ENCODE measurements around the gene BMPER. TPM values are rescaled to one million over a fixed set of nuclear protein-coding genes. Genes with fewer than 3 reads are reported as not detected.
A peak's percentile ranks its signal among the peaks of the same experiment; 100 is the strongest.

The BMPER gene
- total RNA-seq, 2 experiments from 2014 or later: not detected

DNA sequence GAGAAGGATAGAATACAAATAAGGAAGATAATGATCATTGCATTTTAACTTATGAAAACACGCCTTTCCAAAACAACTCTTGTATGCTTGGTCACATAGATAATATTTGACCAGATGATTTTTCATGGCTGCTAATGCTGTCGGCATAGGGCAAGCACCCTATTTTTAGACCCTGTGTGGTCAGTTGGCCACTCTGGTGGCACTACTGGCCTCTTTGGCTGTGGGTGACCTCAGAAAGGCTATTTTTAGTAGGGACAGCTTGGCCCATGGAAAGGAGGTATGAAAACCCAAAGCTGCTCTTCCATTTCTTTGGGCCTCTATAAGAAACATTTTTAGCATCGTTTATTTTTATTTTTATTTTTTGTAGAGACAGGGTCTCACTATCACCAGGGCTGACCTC lies 12.3 kb downstream of the BMPER start:
- no peaks in the 10 kb centered on the region for H3K4me1 Mint-ChIP-seq (ENCODE audit: low read depth)
- peaks cover 6% of the 10 kb centered on the region for H3K27me3 Mint-ChIP-seq
- intact Hi-C loops (cut with micrococcal nuclease): no loop called here
- no peak overlapping the region for H3K27ac Mint-ChIP-seq
- no peak overlapping the region for H3K4me3 Mint-ChIP-seq
- no peaks in the 10 kb centered on the region for H3K36me3 Mint-ChIP-seq
- no peaks in the 10 kb centered on the region for H3K9me3 Mint-ChIP-seq
- POLR2A ChIA-PET: no interaction called here
- CTCF ChIA-PET: interaction anchor here (1.6 kb wide), 1 partner anchor 15 kb away, joined by 5 read pairs; no protein-coding TSS in a partner anchor
- no peak for DNase-seq

- no peaks in the 10 kb centered on the region for H3K4me1 Mint-ChIP-seq (ENCODE audit: low read depth)
- peaks cover 2% of the 10 kb centered on the region for H3K27me3 Mint-ChIP-seq
- H3K9me3 Mint-ChIP-seq: no peaks in the 10 kb centered on the region
- intact Hi-C loops (cut with micrococcal nuclease): no loop called here
- ChIA-PET CTCF (no interaction called here), POLR2A (no interaction called here)
- H3K27ac Mint-ChIP-seq: no peak overlapping the region
- DNase-seq: no peak
- H3K4me3 Mint-ChIP-seq: no peak overlapping the region
- no peaks in the 10 kb centered on the region for H3K36me3 Mint-ChIP-seq
Observed at GRCh38 chr7:33918438-33919143, 13.3 kb downstream of the BMPER start.

- intact Hi-C loops (cut with micrococcal nuclease): no loop called here
- Mint-ChIP-seq H3K27me3 (peaks cover 7% of the 10 kb centered on the region), H3K36me3 (no peaks in the 10 kb centered on the region), H3K4me3 (no peak overlapping the region), H3K9me3 (no peaks in the 10 kb centered on the region), H3K27ac (no peak overlapping the region), H3K4me1 (ENCODE audit: low read depth) (no peaks in the 10 kb centered on the region)
- CTCF ChIA-PET: no interaction called here
- DNase-seq: no peak
- POLR2A ChIA-PET: no interaction called here
Observed at GRCh38 chr7:33919449-33919848, 14.1 kb downstream of the BMPER start.

DNA sequence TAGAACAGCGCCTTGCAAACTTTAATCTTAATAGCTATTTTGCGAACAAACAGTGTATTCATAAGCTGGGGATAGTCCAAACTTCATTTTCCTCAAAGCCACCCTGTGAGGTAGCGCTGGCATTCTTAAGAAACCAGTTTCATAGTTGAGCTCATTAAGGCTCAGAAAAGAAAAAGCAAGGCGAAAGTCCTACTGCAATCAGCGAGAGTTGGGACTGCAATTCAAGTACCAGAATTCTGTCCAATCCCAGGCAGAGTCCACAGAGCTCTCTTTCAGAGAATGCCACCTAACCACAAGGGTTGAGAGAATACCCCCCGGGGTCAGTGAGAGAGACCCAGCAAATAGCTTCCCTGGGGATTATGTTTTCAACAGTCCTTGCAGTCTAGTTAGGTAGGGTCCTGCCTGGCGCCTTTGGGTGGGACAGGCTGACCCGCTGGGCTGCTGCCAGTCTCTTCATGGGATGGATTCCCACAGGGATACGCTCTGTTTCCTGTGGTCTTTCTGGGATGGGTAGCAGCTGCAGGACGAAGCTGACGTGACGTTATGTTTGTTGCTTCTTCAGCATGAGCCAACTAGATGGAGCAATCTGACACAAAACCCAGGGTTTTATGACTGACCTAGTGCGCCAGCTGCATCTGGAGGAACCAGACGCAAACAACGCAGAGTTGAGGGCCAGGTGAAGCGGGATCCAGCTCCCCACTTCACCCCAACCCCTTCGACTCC lies 16.0 kb downstream of the BMPER start:
- H3K27ac Mint-ChIP-seq: no peak overlapping the region
- H3K36me3 Mint-ChIP-seq: no peaks in the 10 kb centered on the region
- no peak for DNase-seq
- peaks cover 8% of the 10 kb centered on the region for H3K27me3 Mint-ChIP-seq
- no peaks in the 10 kb centered on the region for H3K9me3 Mint-ChIP-seq
- H3K4me3 Mint-ChIP-seq: no peak overlapping the region
- intact Hi-C loops (cut with micrococcal nuclease): no loop called here
- no peaks in the 10 kb centered on the region for H3K4me1 Mint-ChIP-seq (ENCODE audit: low read depth)
- ChIA-PET CTCF (interaction anchor here (1.2 to 3.2 kb wide), 3 partner anchors 11 to 26 kb away, joined by 3 to 20 read pairs (median 3); no protein-coding TSS in a partner anchor), POLR2A (no interaction called here)

GRCh38 chr7:33922820-33923219 lies 17.5 kb downstream of the BMPER start:
- H3K27me3 Mint-ChIP-seq: peaks cover 8% of the 10 kb centered on the region
- DNase-seq: no peak
- no peaks in the 10 kb centered on the region for H3K36me3 Mint-ChIP-seq
- intact Hi-C loops (cut with micrococcal nuclease): no loop called here
- no peaks in the 10 kb centered on the region for H3K9me3 Mint-ChIP-seq
- H3K4me3 Mint-ChIP-seq: no peak overlapping the region
- POLR2A ChIA-PET: no interaction called here
- CTCF ChIA-PET: interaction anchor here (0.6 to 3.2 kb wide), 3 partner anchors 9 to 737 kb away, joined by 3 to 20 read pairs (median 3); no protein-coding TSS in a partner anchor
- no peaks in the 10 kb centered on the region for H3K4me1 Mint-ChIP-seq (ENCODE audit: low read depth)
- no peak overlapping the region for H3K27ac Mint-ChIP-seq

- no peaks in the 10 kb centered on the region for H3K9me3 Mint-ChIP-seq
- H3K36me3 Mint-ChIP-seq: no peaks in the 10 kb centered on the region
- H3K4me3 Mint-ChIP-seq: no peak overlapping the region
- CTCF ChIA-PET: interaction anchor here (1.0 to 3.2 kb wide), 2 partner anchors 9 kb away, joined by 4 to 20 read pairs; no protein-coding TSS in a partner anchor
- H3K27ac Mint-ChIP-seq: no peak overlapping the region
- H3K4me1 Mint-ChIP-seq (ENCODE audit: low read depth): no peaks in the 10 kb centered on the region
- H3K27me3 Mint-ChIP-seq: peaks cover 8% of the 10 kb centered on the region
- intact Hi-C loops (cut with micrococcal nuclease): no loop called here
- DNase-seq: no peak
- POLR2A ChIA-PET: no interaction called here
Observed at GRCh38 chr7:33923440-33924229, 18.3 kb downstream of the BMPER start.

GRCh38 chr7:33926535-33926934 lies 21.2 kb downstream of the BMPER start:
- H3K4me3 Mint-ChIP-seq: no peak overlapping the region
- no peaks in the 10 kb centered on the region for H3K9me3 Mint-ChIP-seq
- POLR2A ChIA-PET: no interaction called here
- CTCF ChIA-PET: no interaction called here
- no peak for DNase-seq
- peaks cover 8% of the 10 kb centered on the region for H3K27me3 Mint-ChIP-seq
- no peaks in the 10 kb centered on the region for H3K4me1 Mint-ChIP-seq (ENCODE audit: low read depth)
- no peaks in the 10 kb centered on the region for H3K36me3 Mint-ChIP-seq
- no peak overlapping the region for H3K27ac Mint-ChIP-seq
- intact Hi-C loops (cut with micrococcal nuclease): no loop called here

GRCh38 chr7:33928986-33929385 lies 23.6 kb downstream of the BMPER start:
- H3K4me3 Mint-ChIP-seq: no peak overlapping the region
- no peak for DNase-seq
- H3K9me3 Mint-ChIP-seq: no peaks in the 10 kb centered on the region
- H3K27ac Mint-ChIP-seq: no peak overlapping the region
- peaks cover 2% of the 10 kb centered on the region for H3K4me1 Mint-ChIP-seq (ENCODE audit: low read depth)
- POLR2A ChIA-PET: no interaction called here
- peaks cover 21% of the 10 kb centered on the region for H3K27me3 Mint-ChIP-seq
- CTCF ChIA-PET: interaction anchor here (0.6 kb wide), 1 partner anchor 1236 kb away, joined by 3 read pairs; no protein-coding TSS in a partner anchor
- intact Hi-C loops (cut with micrococcal nuclease): no loop called here
- no peaks in the 10 kb centered on the region for H3K36me3 Mint-ChIP-seq

- CTCF ChIA-PET: interaction anchor here (0.7 to 3.0 kb wide), 20 partner anchors 8 to 754 kb away, joined by 3 to 26 read pairs (median 4); no protein-coding TSS in a partner anchor
- DNase-seq: no peak
- Mint-ChIP-seq H3K4me3 (no peak overlapping the region), H3K27me3 (peaks cover 18% of the 10 kb centered on the region), H3K4me1 (ENCODE audit: low read depth) (peaks cover 2% of the 10 kb centered on the region), H3K9me3 (no peaks in the 10 kb centered on the region), H3K36me3 (no peaks in the 10 kb centered on the region), H3K27ac (no peak overlapping the region)
- POLR2A ChIA-PET: no interaction called here
- intact Hi-C loops (cut with micrococcal nuclease): loop anchor here (2.0 to 10.0 kb wide), 4 partner anchors 175 to 747 kb away; no protein-coding TSS in a partner anchor
Observed at GRCh38 chr7:33932221-33932620, 26.9 kb downstream of the BMPER start.

GRCh38 chr7:33932832-33933468 lies 27.6 kb downstream of the BMPER start:
- intact Hi-C loops (cut with micrococcal nuclease): loop anchor here (2.0 to 10.0 kb wide), 4 partner anchors 176 to 748 kb away; no protein-coding TSS in a partner anchor
- CTCF ChIA-PET: interaction anchor here (0.5 to 3.0 kb wide), 32 partner anchors 9 to 1143 kb away, joined by 3 to 26 read pairs (median 4); no protein-coding TSS in a partner anchor
- H3K4me3 Mint-ChIP-seq: no peak overlapping the region
- peaks cover 18% of the 10 kb centered on the region for H3K27me3 Mint-ChIP-seq
- no peaks in the 10 kb centered on the region for H3K36me3 Mint-ChIP-seq
- no peak overlapping the region for H3K27ac Mint-ChIP-seq
- peak; percentile 70 for DNase-seq
- POLR2A ChIA-PET: no interaction called here
- no peaks in the 10 kb centered on the region for H3K9me3 Mint-ChIP-seq
- peaks cover 2% of the 10 kb centered on the region for H3K4me1 Mint-ChIP-seq (ENCODE audit: low read depth)

GRCh38 chr7:33933611-33934281 lies 28.4 kb downstream of the BMPER start:
- H3K36me3 Mint-ChIP-seq: no peaks in the 10 kb centered on the region
- DNase-seq: no peak
- H3K27ac Mint-ChIP-seq: no peak overlapping the region
- H3K9me3 Mint-ChIP-seq: no peaks in the 10 kb centered on the region
- H3K27me3 Mint-ChIP-seq: peaks cover 18% of the 10 kb centered on the region
- ChIA-PET POLR2A (no interaction called here), CTCF (interaction anchor here (0.5 to 3.0 kb wide), 22 partner anchors 8 to 772 kb away, joined by 3 to 26 read pairs (median 3); no protein-coding TSS in a partner anchor)
- intact Hi-C loops (cut with micrococcal nuclease): loop anchor here (2.0 to 10.0 kb wide), 4 partner anchors 177 to 749 kb away; no protein-coding TSS in a partner anchor
- peaks cover 2% of the 10 kb centered on the region for H3K4me1 Mint-ChIP-seq (ENCODE audit: low read depth)
- H3K4me3 Mint-ChIP-seq: no peak overlapping the region

All from activated CD4-positive, alpha-beta memory T cell treated with anti-CD3 and anti-CD28 coated beads for 36 hours (primary cell).